Astrocyte of the spinal cord (primary cell): Measurements from ENCODE around the gene PIK3R5.

ENCODE experiments used
- DNase-seq: peaks from one replicate; pipeline ENCODE4 v3.0.0; 2011; ENCODE audit warnings: low read depth, low spot score
- H3K4me3 ChIP-seq: 2 replicates; pipeline ENCODE4 v1.5.1; 2011; ENCODE audit warnings: low read depth, mild to moderate bottlenecking, low read length, moderate library complexity
- in situ Hi-C: cut with HindIII; loops from 2 replicates; pipeline ENCODE4 v1.10.0; 2017; ENCODE audit warnings: low sequenced_read_pairs
- TF ChIP-seq, protein P1 (sequence below): IDR thresholded peaks from 2 replicates; pipeline ENCODE4 v1.5.1; 2012; ENCODE audit warnings: low read depth, mild to moderate bottlenecking, low read length, inconsistent platforms

PIK3R5 gene

DNA sequence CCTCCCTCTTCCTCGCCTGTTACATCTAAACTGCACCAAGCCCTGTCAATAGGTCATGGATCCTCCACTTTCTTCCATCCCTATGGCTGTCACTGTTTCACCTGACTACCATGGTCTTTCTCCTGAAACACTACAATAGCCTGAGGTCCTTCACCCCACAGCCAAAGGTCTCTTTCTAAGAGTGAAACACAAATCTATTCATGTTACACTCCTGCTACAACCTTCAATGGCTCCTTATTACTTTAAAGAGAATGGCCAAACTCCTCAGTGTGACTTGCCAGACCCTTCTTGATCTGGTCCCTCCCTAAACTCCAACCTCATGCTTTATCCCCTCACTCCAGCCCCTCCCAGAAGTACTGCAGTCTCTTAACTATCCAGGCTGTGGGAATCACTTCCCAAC lies 97.4 kb downstream of the PIK3R5 start:
- TF ChIP-seq, protein P1, sequence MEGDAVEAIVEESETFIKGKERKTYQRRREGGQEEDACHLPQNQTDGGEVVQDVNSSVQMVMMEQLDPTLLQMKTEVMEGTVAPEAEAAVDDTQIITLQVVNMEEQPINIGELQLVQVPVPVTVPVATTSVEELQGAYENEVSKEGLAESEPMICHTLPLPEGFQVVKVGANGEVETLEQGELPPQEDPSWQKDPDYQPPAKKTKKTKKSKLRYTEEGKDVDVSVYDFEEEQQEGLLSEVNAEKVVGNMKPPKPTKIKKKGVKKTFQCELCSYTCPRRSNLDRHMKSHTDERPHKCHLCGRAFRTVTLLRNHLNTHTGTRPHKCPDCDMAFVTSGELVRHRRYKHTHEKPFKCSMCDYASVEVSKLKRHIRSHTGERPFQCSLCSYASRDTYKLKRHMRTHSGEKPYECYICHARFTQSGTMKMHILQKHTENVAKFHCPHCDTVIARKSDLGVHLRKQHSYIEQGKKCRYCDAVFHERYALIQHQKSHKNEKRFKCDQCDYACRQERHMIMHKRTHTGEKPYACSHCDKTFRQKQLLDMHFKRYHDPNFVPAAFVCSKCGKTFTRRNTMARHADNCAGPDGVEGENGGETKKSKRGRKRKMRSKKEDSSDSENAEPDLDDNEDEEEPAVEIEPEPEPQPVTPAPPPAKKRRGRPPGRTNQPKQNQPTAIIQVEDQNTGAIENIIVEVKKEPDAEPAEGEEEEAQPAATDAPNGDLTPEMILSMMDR, result no peak
- no peak for DNase-seq
- no peak overlapping the region for H3K4me3 ChIP-seq
- in situ Hi-C loops, result no loop called here

DNA sequence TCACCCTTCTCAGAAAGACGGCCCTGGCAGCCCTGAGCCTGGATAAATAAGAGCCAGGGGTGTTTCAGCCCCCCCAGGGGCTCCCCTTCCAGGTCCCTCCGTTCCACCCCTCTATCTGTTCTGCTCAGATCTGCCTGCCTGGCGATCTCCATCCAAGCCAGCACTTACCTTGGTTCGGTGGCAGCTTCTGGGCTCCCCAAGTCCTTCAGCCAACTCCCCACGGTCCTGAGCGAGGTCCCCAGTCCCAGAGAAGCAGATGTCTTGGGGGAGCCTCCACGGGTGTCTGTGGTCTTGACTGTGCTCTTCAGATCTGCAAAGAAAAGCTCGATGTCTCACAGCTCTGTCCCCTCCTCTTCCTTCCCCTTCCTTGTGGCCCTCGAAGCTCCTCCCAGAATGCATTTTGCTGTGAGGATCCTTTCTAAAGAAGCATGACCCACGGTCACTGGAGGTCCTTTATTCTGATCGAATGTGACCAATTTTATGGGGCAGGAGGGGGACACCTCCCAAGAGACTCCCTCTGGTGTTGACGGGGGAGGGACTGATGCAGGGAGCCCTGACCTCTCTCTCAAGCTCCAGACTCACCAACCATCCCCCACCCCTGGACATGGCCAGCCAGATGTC lies 98.0 kb downstream of the PIK3R5 start, which contains the start of gene PIK3R6:
Gene PIK3R6 (minus strand): TSS at position 314 of the 621 bp plus-strand sequence. CDS start 17,880 bp downstream, outside the sequence.
- H3K4me3 ChIP-seq, result no peak within 1 kb of the TSS
- DNase-seq, result no peak
- TF ChIP-seq, protein P1, result no peak
- in situ Hi-C loops, result no loop called here

DNA sequence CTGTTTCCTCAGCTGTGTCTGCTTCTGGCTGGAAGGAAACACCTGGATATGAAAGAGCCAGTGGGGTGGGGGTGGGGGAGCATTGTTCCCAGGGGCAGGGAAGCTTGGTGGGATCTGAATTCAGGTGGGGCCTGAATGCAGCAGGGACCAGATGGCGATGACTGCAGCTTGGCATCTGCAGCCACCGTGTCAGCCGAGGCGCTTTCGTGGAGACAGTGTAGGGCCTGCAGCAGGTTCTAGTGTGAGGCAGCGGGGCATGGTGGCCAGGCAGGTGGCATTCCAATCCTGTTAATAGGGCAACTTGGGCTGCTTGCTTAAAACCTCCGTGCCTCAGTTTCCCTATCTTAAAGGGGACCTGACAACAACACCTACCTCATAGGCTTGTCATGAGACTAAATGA lies 99.7 kb downstream of the PIK3R5 start:
- no peak for DNase-seq
- TF ChIP-seq, protein P1, result no peak
- in situ Hi-C loops, result no loop called here

DNA sequence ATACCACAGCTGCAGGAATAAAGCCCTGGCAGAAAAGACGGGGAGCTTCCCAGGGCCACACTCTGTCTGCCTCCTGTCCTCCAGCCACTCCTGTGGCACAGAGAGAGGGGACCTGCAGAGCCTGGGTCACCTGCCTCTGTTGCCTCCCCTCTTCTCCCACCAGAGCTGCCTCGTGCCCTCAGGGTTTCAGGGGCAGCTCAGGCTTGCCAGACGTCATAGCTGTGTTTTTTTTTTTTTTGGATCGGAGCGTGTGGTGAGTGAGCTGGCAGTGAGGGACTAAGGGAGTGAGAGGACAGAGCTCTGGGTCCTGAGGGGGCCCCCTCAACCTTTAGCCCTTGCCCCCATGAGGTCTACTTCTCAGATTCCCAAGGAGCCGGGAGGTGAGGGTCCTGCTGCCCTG lies 100.1 kb downstream of the PIK3R5 start:
- in situ Hi-C loops, result no loop called here
- DNase-seq, result no peak

More for the DNA sequence above, 99.7 kb downstream of the PIK3R5 start:
- no peak overlapping the region for H3K4me3 ChIP-seq

DNA sequence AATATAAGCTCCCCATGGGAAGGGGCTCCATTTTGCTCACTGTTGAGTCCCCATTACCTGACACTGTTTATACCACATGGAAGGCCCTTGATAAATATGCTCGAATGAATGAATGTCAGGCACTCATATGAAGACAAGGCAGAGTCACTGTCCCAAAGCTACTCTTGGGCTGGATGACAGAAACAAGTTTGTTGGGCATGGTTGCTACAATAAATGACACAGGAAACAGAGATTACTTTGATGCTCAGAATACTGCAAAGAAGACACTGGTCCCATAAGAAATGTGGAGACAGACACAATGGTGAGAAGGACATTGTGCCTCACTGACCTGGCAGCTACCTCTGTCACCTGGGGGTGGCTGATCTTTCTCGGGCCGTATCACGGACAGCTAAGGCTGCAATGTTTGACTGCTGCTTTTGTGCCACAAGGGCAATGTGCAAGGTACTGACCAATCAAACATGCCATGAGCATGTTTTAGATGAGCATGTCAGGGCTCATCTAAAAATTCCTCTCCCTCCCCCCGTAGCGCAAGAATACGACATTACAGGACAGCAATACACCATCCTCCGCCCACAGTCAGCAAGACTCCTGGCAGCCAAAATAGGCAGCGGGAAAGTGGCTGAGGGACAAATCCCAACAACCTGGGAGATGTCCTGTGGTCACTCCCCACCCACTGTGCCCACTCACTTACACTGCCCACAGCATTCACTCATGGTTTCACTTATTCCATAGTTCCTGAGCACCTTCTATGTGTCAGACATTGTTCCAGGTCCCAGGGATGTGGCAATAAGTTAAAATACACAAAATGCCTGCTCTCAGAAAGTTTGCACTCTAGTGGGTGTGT lies 103.1 kb downstream of the PIK3R5 start:
- in situ Hi-C loops, result no loop called here
- TF ChIP-seq, protein P1, result no peak
- DNase-seq, result no peak

More for the DNA sequence above, 100.1 kb downstream of the PIK3R5 start:
- no peak overlapping the region for H3K4me3 ChIP-seq
- TF ChIP-seq, protein P1, result no peak

DNA sequence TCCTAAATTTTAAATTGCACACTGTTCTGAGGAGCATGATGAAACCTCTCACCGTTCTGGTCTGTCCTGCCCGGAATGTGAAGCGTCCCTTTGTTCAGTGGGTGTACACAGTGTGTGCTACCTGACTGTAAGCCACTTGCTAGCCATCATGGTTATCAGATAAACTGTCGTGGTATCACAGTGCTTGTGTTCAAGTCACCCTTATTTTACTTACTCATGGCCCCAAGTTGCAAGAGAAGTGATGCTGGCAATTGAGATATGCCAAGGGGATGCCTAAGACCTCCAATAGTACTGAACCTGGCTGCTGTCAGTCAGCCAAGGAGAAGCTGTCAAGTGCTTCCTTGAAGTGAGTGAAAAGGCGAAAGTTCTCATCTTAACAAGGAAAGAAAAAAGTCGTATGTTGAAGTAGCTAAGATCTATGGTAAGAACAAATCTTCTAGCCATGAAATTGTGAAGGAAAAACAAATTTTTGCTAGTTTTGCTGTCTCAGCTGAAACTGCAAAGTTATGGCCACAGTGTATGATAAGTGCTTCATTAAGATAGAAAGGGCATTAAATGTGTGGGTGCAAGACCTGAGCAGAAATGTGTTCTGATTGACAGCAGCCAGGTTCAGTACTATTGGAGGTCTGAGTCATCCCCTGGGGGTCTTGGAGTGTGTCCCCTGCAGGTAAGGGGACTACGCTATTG lies 103.9 kb downstream of the PIK3R5 start:
- in situ Hi-C loops, result no loop called here
- DNase-seq, result no peak
- TF ChIP-seq, protein P1, result no peak
- H3K4me3 ChIP-seq, result no peak overlapping the region

More for the DNA sequence above, 103.1 kb downstream of the PIK3R5 start:
- no peak overlapping the region for H3K4me3 ChIP-seq
